HepG2 (cell line): ENCODE data around the gene PLK3. TPM values are rescaled to one million over a fixed set of nuclear protein-coding genes. Genes with fewer than 3 reads are reported as not detected.
A peak's percentile ranks its signal among the peaks of the same experiment; 100 is the strongest.

Experiments
- ETV6 ChIP-seq: sonication (generic); formaldehyde crosslinking; conservative IDR thresholded peaks from 2 replicates; pipeline ENCODE4 v1.4.0; 2020; ENCODE audit warnings: missing genetic modification reagents
- GTF3A ChIP-seq: sonication (generic); formaldehyde crosslinking; conservative IDR thresholded peaks from 2 replicates; pipeline ENCODE4 v1.4.0; 2020; ENCODE audit warnings: mild to moderate bottlenecking, missing genetic modification reagents
- HBP1 ChIP-seq: IDR thresholded peaks from 2 replicates; pipeline ENCODE4 v1.6.1; 2016; ENCODE audit warnings: low read depth, control low read depth
- MIER2 ChIP-seq: IDR thresholded peaks from 2 replicates; pipeline ENCODE4 v1.6.1; 2016; ENCODE audit warnings: missing biosample characterization, missing genetic modification reagents
- MZF1 ChIP-seq: sonication (generic); formaldehyde crosslinking; IDR thresholded peaks from 2 replicates; pipeline ENCODE4 v1.8.1; 2023; ENCODE audit warnings: mild to moderate bottlenecking, missing genetic modification reagents, borderline replicate concordance
- NR1H2 ChIP-seq: sonication (generic); formaldehyde crosslinking; IDR thresholded peaks from 2 replicates; pipeline ENCODE4 v1.8.1; 2022; ENCODE audit warnings: low read depth, missing genetic modification reagents, borderline replicate concordance
- REL ChIP-seq: sonication (generic); formaldehyde crosslinking; conservative IDR thresholded peaks from 2 replicates; pipeline ENCODE4 v1.8.0; 2022; ENCODE audit warnings: mild to moderate bottlenecking, missing genetic modification reagents, moderate library complexity
- SP2 ChIP-seq: sonication (generic); formaldehyde crosslinking; IDR thresholded peaks from 2 replicates; pipeline ENCODE4 v1.5.1; 2020; ENCODE audit warnings: mild to moderate bottlenecking, missing genetic modification reagents
- SRSF9 ChIP-seq: fragments of 200-400 bp; formaldehyde crosslinking; IDR thresholded peaks from 2 replicates; pipeline ENCODE4 v1.6.1; 2018; ENCODE audit warnings: borderline replicate concordance, mild to moderate bottlenecking, low read depth, low read length; ENCODE audit not compliant: insufficient read depth, poor library complexity, severe bottlenecking
- TARDBP ChIP-seq: sonication (generic); formaldehyde crosslinking; IDR thresholded peaks from 2 replicates; pipeline ENCODE4 v1.8.0; 2022; ENCODE audit warnings: mild to moderate bottlenecking, missing genetic modification reagents
- TFDP1 ChIP-seq: IDR thresholded peaks from 2 replicates; pipeline ENCODE4 v1.6.1; 2016; ENCODE audit warnings: missing compliant biosample characterization, missing genetic modification reagents, borderline replicate concordance
- YEATS2 ChIP-seq: sonication (generic); formaldehyde crosslinking; IDR thresholded peaks from 2 replicates; pipeline ENCODE4 v1.4.0; 2020; ENCODE audit warnings: missing genetic modification reagents, borderline replicate concordance
- ZBTB7A ChIP-seq: sonication (generic); formaldehyde crosslinking; IDR thresholded peaks from 2 replicates; pipeline ENCODE4 v1.8.0; 2022; ENCODE audit warnings: mild to moderate bottlenecking, missing genetic modification reagents
- ZFP36L1 ChIP-seq: sonication (generic); formaldehyde crosslinking; IDR thresholded peaks from 2 replicates; pipeline ENCODE4 v1.8.0; 2022; ENCODE audit warnings: mild to moderate bottlenecking, missing genetic modification reagents, moderate library complexity
- ZFP91 ChIP-seq: sonication (generic); formaldehyde crosslinking; IDR thresholded peaks from 2 replicates; pipeline ENCODE4 v1.9.0; 2022; ENCODE audit warnings: missing genetic modification reagents, mild to moderate bottlenecking, borderline replicate concordance
- ZNF552 ChIP-seq: sonication (generic); formaldehyde crosslinking; IDR thresholded peaks from 2 replicates; pipeline ENCODE4 v1.9.0; 2022; ENCODE audit warnings: missing genetic modification reagents, mild to moderate bottlenecking, borderline replicate concordance
- ZNF629 ChIP-seq: sonication (generic); formaldehyde crosslinking; conservative IDR thresholded peaks from 2 replicates; pipeline ENCODE4 v1.5.0; 2020; ENCODE audit warnings: missing genetic modification reagents
- ZNF660 ChIP-seq: sonication (generic); formaldehyde crosslinking; IDR thresholded peaks from 2 replicates; pipeline ENCODE4 v1.5.1; 2020; ENCODE audit warnings: mild to moderate bottlenecking, low read depth, missing genetic modification reagents, borderline replicate concordance
- ZNF724P ChIP-seq: sonication (generic); formaldehyde crosslinking; IDR thresholded peaks from 2 replicates; pipeline ENCODE4 v1.8.0; 2022; ENCODE audit warnings: missing genetic modification reagents, borderline replicate concordance
- ZNF737 ChIP-seq: sonication (generic); formaldehyde crosslinking; IDR thresholded peaks from 2 replicates; pipeline ENCODE4 v1.5.0; 2020; ENCODE audit warnings: missing genetic modification reagents, mild to moderate bottlenecking, borderline replicate concordance
- ZNF782 ChIP-seq: sonication (generic); formaldehyde crosslinking; IDR thresholded peaks from 2 replicates; pipeline ENCODE4 v1.4.0; 2020; ENCODE audit warnings: missing genetic modification reagents, mild to moderate bottlenecking, borderline replicate concordance
- polyA plus RNA-seq, 8 experiments: library from polyadenylated mRNA; depleted of rRNA in 3 of 8; stranded (reverse) in 7 of 8; unstranded in 1 of 8; fragments of >200 nt; fragmentation: Illumina TruSeq in 4 of 8; extraction: Trizol in 4 of 8; gene quantifications; 2 replicates each; pipeline versions ENCODE4 v1.2.1 to v1.2.3, GENCODE V29; 2011 to 2016; ENCODE audit warnings: low read depth in 4 of 8, missing spikeins in 1 of 8, mixed read lengths in 1 of 8; ENCODE audit not compliant: insufficient read depth in 1 of 8
- total RNA-seq, 5 experiments: library from RNA; depleted of rRNA; stranded (reverse); fragments of >200 nt; fragmentation: Illumina TruSeq; extraction: Trizol; gene quantifications; 2 replicates each; pipeline ENCODE4 v1.2.3, GENCODE V29; 2016; ENCODE audit warnings: low read depth in 1 of 5
- TF ChIP-seq, protein P1 (sequence below): sonication (generic); formaldehyde crosslinking; IDR thresholded peaks from 2 replicates; pipeline ENCODE4 v1.5.0; 2020; ENCODE audit warnings: mild to moderate bottlenecking, missing genetic modification reagents

Gene PLK3
- total and polyA plus RNA-seq, 2 of the 13 experiments (the other 11 are each of a cell fraction or from before 2014, with no cell fraction given), result 9.8 to 16.9 TPM

DNA sequence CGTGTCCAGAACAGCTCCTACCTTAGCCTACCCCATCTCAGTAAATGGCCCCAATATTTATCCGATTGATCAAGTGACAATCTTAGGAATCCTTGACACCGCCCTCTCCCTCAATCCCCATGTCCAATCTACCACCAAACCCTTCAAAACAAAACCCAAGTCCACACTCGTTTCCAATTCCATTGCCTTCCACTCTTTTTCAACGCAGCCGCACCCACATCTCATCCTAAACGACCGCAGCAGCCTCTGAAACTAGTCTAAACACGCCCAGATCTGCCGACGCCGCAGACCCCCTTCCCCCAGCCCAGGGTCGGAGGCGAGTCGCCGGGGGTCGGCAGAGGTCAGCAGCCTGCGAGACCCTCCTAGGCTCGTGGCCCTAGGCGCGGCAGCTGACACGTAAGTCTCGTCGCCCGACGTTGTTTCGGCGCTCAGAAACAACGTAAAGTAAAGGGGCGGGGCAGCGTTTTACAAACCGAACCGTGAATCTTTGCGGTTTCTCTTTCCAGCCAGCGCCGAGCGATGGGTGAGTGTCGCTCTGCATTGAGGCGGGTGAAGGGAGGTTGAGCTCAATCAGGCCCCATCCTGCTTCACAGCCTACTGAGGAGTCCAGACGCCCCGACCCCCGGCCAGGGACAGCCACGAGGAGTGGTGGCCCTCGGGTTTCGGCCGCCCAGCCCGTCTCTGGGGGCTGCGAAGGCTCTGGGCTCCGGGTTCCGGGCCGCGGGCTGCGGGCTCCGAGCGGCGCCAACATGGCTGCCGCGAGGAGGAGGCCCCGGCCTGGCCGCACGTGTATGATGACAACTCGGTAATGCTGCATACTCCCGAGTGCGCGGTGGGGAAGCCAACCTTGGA is 24.9 kb upstream of the PLK3 start, which contains the start of gene RPS8 (continued):
- TF ChIP-seq SP2 (CRISPR knock-in tag) (no peak; the same call in 1 of the 2 replicates), ZNF782 (CRISPR knock-in tag) (peak; percentile 78; the same call in 1 of the 2 replicates), NR1H2 (CRISPR knock-in tag) (0 out of 2 replicates have a peak, but pooled peaks have one; percentile 31), TARDBP (CRISPR knock-in tag) (peak; percentile 64; the same call in 1 of the 2 replicates), ZNF660 (CRISPR knock-in tag) (no peak), SRSF9 (no peak), HBP1 (peak; percentile 87; the same call in 1 of the 2 replicates), YEATS2 (CRISPR knock-in tag) (peak; percentile 100), ZBTB7A (CRISPR knock-in tag) (peak; percentile 100), ZNF552 (CRISPR knock-in tag) (no peak), GTF3A (CRISPR knock-in tag) (peak; percentile 93; the same call in 1 of the 2 replicates), ZFP91 (peak; percentile 88), ZNF724P (CRISPR knock-in tag) (no peak), MZF1 (CRISPR knock-in tag) (peak; percentile 90; the same call in 1 of the 2 replicates), ETV6 (CRISPR knock-in tag) (no peak; the same call in 1 of the 2 replicates), TFDP1 (CRISPR knock-in tag) (peak; percentile 49; the same call in 1 of the 2 replicates), MIER2 (CRISPR knock-in tag) (no peak), ZNF737 (no peak), ZNF629 (CRISPR knock-in tag) (no peak; the same call in 1 of the 2 replicates), ZFP36L1 (CRISPR knock-in tag) (peak; percentile 84; the same call in 1 of the 2 replicates), REL (CRISPR knock-in tag) (no peak; the same call in 1 of the 2 replicates)
- TF ChIP-seq, protein P1, sequence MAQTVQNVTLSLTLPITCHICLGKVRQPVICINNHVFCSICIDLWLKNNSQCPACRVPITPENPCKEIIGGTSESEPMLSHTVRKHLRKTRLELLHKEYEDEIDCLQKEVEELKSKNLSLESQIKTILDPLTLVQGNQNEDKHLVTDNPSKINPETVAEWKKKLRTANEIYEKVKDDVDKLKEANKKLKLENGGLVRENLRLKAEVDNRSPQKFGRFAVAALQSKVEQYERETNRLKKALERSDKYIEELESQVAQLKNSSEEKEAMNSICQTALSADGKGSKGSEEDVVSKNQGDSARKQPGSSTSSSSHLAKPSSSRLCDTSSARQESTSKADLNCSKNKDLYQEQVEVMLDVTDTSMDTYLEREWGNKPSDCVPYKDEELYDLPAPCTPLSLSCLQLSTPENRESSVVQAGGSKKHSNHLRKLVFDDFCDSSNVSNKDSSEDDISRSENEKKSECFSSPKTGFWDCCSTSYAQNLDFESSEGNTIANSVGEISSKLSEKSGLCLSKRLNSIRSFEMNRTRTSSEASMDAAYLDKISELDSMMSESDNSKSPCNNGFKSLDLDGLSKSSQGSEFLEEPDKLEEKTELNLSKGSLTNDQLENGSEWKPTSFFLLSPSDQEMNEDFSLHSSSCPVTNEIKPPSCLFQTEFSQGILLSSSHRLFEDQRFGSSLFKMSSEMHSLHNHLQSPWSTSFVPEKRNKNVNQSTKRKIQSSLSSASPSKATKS, result peak; percentile 89; the same call in 1 of the 2 replicates
